Nephron progenitor cell (in vitro differentiated cells): ENCODE measurements around the gene ADD2.

Source experiments
- DNase-seq: peaks from one replicate; pipeline ENCODE4 v3.0.0; 2021
- H3K27ac Mint-ChIP-seq: 2 replicates; pipeline ENCODE4 v1.8.0; 2021; ENCODE audit warnings: mild to moderate bottlenecking, moderate library complexity, mixed read lengths
- H3K27me3 Mint-ChIP-seq: 2 replicates; pipeline ENCODE4 v1.8.0; 2021; ENCODE audit warnings: mild to moderate bottlenecking, low read depth, mixed read lengths; ENCODE audit not compliant: poor library complexity
- H3K36me3 Mint-ChIP-seq: 2 replicates; pipeline ENCODE4 v1.8.0; 2021; ENCODE audit warnings: low read depth, mixed read lengths
- H3K4me1 Mint-ChIP-seq: 2 replicates; pipeline ENCODE4 v1.8.0; 2021; ENCODE audit warnings: mixed read lengths
- H3K4me3 Mint-ChIP-seq: 2 replicates; pipeline ENCODE4 v1.8.0; 2021; ENCODE audit warnings: mild to moderate bottlenecking, moderate library complexity, mixed read lengths
- H3K9me3 Mint-ChIP-seq: 2 replicates; pipeline ENCODE4 v1.8.0; 2021; ENCODE audit warnings: mild to moderate bottlenecking, moderate library complexity, mixed read lengths
- TF ChIP-seq, protein P1 (sequence below): fragments of 200-600 bp; sonication (generic); IDR thresholded peaks from 2 replicates; pipeline ENCODE4 v1.5.0; 2021; ENCODE audit warnings: antibody characterized with exemption

Gene ADD2

DNA sequence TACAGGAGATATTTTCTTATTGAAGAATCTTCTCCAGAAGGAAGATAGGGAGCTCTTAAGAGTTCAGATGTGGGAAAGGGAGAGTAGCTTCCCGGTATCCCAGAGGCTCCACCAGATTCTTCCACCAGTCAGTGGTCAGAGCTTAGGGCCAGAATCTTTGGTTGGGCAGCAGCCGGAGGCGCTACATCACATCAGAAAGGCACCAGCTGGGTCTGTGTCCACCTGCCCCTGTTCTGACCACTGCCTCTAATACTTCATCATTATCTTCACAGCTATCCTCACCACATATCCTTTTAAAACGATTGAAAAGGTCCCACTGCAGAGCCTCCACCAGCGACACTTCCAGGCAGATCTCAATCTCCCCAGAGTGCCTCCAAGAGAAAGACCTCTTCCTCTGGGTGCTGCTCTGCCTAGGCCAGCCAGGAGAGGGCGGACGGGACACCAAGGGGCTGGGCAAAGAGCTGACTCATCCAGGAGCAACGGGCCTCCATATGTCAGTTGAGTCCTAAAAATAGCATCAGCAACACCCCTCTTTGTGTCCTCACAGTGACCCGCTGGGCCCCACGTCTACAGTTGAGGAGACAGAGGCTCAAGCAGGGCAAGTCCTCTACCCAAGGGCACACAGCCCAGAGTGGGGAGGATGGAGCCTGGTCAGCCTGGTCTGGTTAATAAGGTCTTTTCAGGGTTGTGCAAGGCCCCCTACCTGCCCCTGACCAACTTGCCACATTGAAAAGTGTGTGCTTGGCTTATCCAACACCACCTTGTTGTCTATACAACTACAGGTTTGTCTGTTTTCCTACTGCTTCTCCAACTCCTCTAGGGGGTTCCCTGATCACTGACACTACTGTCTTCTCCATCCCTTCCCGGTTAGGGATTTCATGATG is 81.2 kb downstream of the ADD2 start:
- TF ChIP-seq, protein P1, sequence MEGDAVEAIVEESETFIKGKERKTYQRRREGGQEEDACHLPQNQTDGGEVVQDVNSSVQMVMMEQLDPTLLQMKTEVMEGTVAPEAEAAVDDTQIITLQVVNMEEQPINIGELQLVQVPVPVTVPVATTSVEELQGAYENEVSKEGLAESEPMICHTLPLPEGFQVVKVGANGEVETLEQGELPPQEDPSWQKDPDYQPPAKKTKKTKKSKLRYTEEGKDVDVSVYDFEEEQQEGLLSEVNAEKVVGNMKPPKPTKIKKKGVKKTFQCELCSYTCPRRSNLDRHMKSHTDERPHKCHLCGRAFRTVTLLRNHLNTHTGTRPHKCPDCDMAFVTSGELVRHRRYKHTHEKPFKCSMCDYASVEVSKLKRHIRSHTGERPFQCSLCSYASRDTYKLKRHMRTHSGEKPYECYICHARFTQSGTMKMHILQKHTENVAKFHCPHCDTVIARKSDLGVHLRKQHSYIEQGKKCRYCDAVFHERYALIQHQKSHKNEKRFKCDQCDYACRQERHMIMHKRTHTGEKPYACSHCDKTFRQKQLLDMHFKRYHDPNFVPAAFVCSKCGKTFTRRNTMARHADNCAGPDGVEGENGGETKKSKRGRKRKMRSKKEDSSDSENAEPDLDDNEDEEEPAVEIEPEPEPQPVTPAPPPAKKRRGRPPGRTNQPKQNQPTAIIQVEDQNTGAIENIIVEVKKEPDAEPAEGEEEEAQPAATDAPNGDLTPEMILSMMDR: peak; percentile 40
- peaks cover 22% of the 10 kb centered on the region for H3K36me3 Mint-ChIP-seq

DNA sequence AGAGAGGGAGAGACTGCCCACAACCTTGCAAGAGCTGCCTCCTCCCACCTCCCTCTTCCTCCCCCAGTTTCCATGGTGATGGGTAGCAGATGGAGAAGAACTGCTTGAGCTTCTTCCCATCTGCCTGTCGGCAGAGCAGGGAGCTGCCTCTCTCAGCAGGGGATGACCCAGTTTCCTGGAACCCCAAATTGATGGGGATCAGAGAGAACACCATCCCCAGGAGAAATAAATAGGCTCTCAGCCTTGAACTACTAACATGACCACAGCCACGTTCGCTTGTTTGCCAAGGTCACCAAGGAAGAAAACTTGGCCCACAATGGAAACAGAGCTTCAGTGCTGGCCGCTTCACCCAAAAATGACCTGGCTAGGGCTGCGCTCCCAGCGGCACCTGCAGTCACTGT is 82.2 kb downstream of the ADD2 start:
- no peak overlapping the region for H3K4me3 Mint-ChIP-seq
- H3K4me1 Mint-ChIP-seq: peaks cover 24% of the 10 kb centered on the region
- no peak for DNase-seq
- H3K27ac Mint-ChIP-seq: no peak overlapping the region
- H3K36me3 Mint-ChIP-seq: peaks cover 19% of the 10 kb centered on the region
- TF ChIP-seq, protein P1: no peak
- no peaks in the 10 kb centered on the region for H3K9me3 Mint-ChIP-seq
- no peaks in the 10 kb centered on the region for H3K27me3 Mint-ChIP-seq

More for the DNA sequence above, 81.2 kb downstream of the ADD2 start:
- H3K4me1 Mint-ChIP-seq: peaks cover 27% of the 10 kb centered on the region
- DNase-seq: peak; percentile 35
- no peaks in the 10 kb centered on the region for H3K9me3 Mint-ChIP-seq
- no peaks in the 10 kb centered on the region for H3K27me3 Mint-ChIP-seq
- H3K27ac Mint-ChIP-seq: peak overlapping the region; percentile 9
- H3K4me3 Mint-ChIP-seq: no peak overlapping the region

DNA sequence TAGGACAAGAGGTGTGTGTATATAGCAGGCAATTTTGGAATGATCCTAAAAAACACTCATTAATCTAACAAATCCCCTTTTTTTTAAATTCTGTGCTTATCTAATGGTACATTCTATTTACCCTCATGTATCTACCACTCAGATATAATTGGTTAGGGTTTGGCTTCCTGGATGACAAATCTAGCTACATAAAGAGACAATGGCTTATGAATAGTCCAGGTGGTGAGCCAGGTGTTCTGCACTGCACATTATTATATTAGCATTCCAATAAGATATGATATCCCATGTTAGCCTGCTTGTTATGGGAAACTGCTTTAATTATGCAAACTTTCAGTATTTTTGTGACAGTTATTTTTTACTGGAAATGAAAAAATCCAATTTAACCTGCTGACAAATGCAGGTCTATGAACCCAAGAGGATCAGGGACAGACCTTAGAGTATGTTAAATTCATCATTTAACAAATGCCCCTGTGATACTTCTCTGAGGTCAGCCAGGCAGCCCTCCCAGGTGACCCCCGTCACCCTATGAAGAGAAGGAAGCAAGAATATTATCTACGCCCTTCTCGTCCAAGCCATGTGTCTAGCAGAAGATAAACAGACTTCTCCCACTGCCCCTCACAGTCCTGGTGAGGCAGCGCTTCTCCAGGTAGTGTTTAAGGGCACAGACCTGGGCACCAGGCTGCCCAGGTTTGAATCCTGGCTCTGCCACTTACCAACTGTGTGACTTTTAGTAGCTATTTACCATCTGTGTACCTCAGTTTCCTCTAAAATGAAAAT is 83.0 kb downstream of the ADD2 start:
- no peaks in the 10 kb centered on the region for H3K27me3 Mint-ChIP-seq
- no peaks in the 10 kb centered on the region for H3K9me3 Mint-ChIP-seq
- no peak overlapping the region for H3K4me3 Mint-ChIP-seq
- DNase-seq: no peak
- no peak overlapping the region for H3K27ac Mint-ChIP-seq
- peaks cover 24% of the 10 kb centered on the region for H3K4me1 Mint-ChIP-seq
- TF ChIP-seq, protein P1: no peak
- H3K36me3 Mint-ChIP-seq: peaks cover 16% of the 10 kb centered on the region

DNA sequence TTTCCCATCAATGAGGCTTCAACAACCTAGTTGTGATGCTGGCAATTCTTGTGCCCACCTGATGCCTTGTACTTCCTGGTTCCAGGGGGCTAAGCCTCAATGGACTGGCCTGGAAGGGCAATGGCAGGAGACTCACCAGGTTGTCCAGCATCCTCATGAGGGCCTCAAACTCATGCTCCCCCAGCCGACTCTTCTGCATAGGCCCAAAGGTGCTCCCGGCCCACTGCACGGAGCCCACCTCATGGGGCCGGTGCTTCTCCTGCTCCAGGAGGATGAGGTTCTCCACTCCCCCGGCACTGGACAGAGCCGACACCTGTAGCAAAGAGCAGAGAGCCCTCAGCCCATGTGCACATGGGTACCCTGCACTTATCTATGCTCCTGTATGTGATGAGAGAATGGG is 84.5 kb downstream of the ADD2 start:
- TF ChIP-seq, protein P1: no peak
- Mint-ChIP-seq H3K9me3 (no peaks in the 10 kb centered on the region), H3K4me3 (no peak overlapping the region), H3K27me3 (no peaks in the 10 kb centered on the region), H3K36me3 (peaks cover 15% of the 10 kb centered on the region), H3K4me1 (peaks cover 24% of the 10 kb centered on the region), H3K27ac (no peak overlapping the region)
- DNase-seq: no peak

- TF ChIP-seq, protein P1: no peak
- H3K4me1 Mint-ChIP-seq: peaks cover 5% of the 10 kb centered on the region
Measured at GRCh38 chr2:70680735-70681134, 87.3 kb downstream of the ADD2 start.

More at GRCh38 chr2:70680735-70681134, 87.3 kb downstream of the ADD2 start:
- H3K9me3 Mint-ChIP-seq: no peaks in the 10 kb centered on the region
- no peak overlapping the region for H3K27ac Mint-ChIP-seq
- H3K4me3 Mint-ChIP-seq: no peak overlapping the region
- DNase-seq: no peak
- no peaks in the 10 kb centered on the region for H3K27me3 Mint-ChIP-seq
- peaks cover 32% of the 10 kb centered on the region for H3K36me3 Mint-ChIP-seq
